Measurements from ENCODE around the gene KDELR1. TPM values are rescaled to one million over a fixed set of nuclear protein-coding genes. Genes with fewer than 3 reads are reported as not detected.
A peak's percentile ranks its signal among the peaks of the same experiment; 100 is the strongest.

The KDELR1 gene
- 68.4 TPM for total RNA-seq

GRCh38 chr19:48391100-48392005 is at the start of gene KDELR1:
Gene KDELR1 (minus strand): TSS chr19:48391551. CDS start chr19:48391358, 193 bp downstream.
- DNase-seq (ENCODE audit: low spot score) (peak; percentile 83), ATAC-seq (peak; percentile 97)

GRCh38 chr19:48436586-48436985 is 45.2 kb upstream of the KDELR1 start:
- DNase-seq (ENCODE audit: low spot score) (no peak), ATAC-seq (no peak)

- no peak for ATAC-seq
- no peak for DNase-seq (ENCODE audit: low spot score)
Observed at GRCh38 chr19:48433337-48433736, 42.0 kb upstream of the KDELR1 start.

GRCh38 chr19:48428670-48429069 is 37.3 kb upstream of the KDELR1 start:
- DNase-seq (ENCODE audit: low spot score) (no peak), ATAC-seq (no peak)

- ATAC-seq (peak; percentile 52), DNase-seq (ENCODE audit: low spot score) (no peak)
Observed at GRCh38 chr19:48424694-48425219, 33.4 kb upstream of the KDELR1 start.

GRCh38 chr19:48421548-48421947 is 30.2 kb upstream of the KDELR1 start:
- DNase-seq (ENCODE audit: low spot score) (no peak), ATAC-seq (no peak)

GRCh38 chr19:48419158-48419920 is 28.0 kb upstream of the KDELR1 start:
- DNase-seq (ENCODE audit: low spot score): no peak
- ATAC-seq: peak; percentile 38

- DNase-seq (ENCODE audit: low spot score) (no peak), ATAC-seq (no peak)
Observed at GRCh38 chr19:48418317-48419064, 27.1 kb upstream of the KDELR1 start.

GRCh38 chr19:48417421-48417820 is 26.1 kb upstream of the KDELR1 start:
- ATAC-seq (no peak), DNase-seq (ENCODE audit: low spot score) (no peak)

GRCh38 chr19:48415806-48416221 is 24.5 kb upstream of the KDELR1 start:
- no peak for DNase-seq (ENCODE audit: low spot score)

GRCh38 chr19:48415395-48415794 is 24.0 kb upstream of the KDELR1 start:
- DNase-seq (ENCODE audit: low spot score): peak; percentile 70
- peak; percentile 84 for ATAC-seq

More at GRCh38 chr19:48415806-48416221, 24.5 kb upstream of the KDELR1 start:
- no peak for ATAC-seq

GRCh38 chr19:48413879-48414587 is 22.7 kb upstream of the KDELR1 start:
- DNase-seq (ENCODE audit: low spot score) (no peak), ATAC-seq (peak; percentile 7)

GRCh38 chr19:48405850-48406249 is 14.5 kb upstream of the KDELR1 start:
- ATAC-seq (no peak), DNase-seq (ENCODE audit: low spot score) (no peak)

- ATAC-seq (no peak), DNase-seq (ENCODE audit: low spot score) (no peak)
Observed at GRCh38 chr19:48405010-48405659, 13.8 kb upstream of the KDELR1 start.

- DNase-seq (ENCODE audit: low spot score): no peak
- ATAC-seq: peak; percentile 83
Observed at GRCh38 chr19:48403606-48404005, 12.3 kb upstream of the KDELR1 start.

- DNase-seq (ENCODE audit: low spot score) (no peak), ATAC-seq (no peak)
Observed at GRCh38 chr19:48401287-48401686, 9.9 kb upstream of the KDELR1 start.

GRCh38 chr19:48400018-48400742 is 8.8 kb upstream of the KDELR1 start:
- ATAC-seq (peak; percentile 34), DNase-seq (ENCODE audit: low spot score) (no peak)

- peak; percentile 52 for ATAC-seq
- no peak for DNase-seq (ENCODE audit: low spot score)
Observed at GRCh38 chr19:48398375-48399235, 7.3 kb upstream of the KDELR1 start.
